ENCODE measurements around the gene CD38.
"Not testable (repeated sequence)": the region's sequence is repeated elsewhere in the genome, so short reads cannot be mapped to it uniquely, and the experiment has no call there.

Gene CD38

DNA sequence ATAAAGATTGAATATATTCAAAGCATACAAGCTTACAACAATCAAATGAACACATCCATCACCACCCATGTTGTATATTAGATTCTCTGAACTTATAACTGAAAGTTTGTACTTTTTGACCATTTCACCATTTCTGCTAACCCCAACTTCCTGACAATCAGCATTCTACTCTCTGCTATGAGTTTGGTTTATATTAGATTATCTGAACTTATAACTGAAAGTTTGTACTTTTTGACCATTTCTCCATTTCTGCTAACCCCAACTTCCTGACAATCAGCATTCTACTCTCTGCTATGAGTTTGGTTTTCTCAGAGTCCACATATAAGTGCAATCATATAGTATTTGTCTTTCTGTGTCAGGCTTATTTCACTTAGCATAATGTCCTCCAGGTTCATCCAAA is 15.7 kb upstream of the CD38 start:
- not testable (repeated sequence) for DNase-seq (ENCODE audit: low read depth)

DNA sequence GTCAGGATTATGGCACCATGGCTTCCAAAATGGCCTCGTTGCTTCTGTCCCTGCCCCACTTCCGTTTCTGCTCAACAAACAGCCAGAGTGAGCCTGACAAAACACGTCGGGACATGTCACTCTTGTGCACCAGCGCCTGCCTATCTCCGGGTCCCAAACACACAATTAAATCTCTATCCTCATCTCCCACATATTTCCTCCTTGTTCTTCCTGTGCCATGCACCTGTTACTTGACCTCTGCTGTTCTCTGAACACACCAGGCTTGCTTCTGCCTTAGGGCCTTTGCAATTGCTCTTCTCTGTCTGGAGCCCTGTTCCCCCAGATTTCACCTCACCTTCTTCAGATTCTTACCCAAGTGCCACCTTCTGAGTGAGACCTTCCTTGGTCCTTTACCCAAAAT is 12.7 kb upstream of the CD38 start:
- DNase-seq (ENCODE audit: low read depth): no peak

DNA sequence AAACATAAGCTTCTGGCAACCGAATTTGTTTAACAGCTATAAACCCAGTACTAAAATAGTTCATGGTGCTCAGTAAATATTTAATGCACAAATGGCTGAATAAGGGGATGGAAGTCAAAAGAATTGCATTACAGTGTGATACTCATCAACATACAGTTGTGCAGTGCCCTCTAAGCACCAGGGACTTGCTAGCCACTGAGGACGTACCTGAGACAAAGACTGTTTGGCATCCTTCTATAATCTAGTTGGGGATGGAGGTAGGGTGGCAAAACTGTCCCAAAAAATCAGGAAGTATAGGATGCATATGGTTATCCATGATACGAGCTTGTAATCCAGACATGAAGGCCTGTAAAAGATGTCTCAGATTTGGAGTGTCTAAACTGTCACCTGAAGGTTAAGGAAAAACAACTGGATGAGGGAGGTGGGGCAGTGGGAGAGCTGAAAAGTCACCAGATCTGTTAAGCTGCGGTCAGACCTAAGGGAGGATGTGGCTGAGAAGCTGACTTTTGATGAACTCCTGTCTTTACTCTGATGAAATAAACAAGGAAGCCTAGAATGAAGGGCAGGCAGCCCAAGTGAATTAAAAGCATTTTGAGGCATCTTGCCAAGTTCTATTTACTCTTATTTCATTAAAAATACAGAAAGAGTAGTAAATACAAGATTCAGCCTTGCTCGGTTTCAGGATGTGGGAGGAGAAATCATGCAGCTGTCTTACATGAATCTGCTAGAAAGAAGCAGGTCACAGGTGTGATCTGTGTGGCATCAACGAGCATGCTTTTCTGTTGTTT is 12.0 kb upstream of the CD38 start:
- DNase-seq (ENCODE audit: low read depth): no peak

DNA sequence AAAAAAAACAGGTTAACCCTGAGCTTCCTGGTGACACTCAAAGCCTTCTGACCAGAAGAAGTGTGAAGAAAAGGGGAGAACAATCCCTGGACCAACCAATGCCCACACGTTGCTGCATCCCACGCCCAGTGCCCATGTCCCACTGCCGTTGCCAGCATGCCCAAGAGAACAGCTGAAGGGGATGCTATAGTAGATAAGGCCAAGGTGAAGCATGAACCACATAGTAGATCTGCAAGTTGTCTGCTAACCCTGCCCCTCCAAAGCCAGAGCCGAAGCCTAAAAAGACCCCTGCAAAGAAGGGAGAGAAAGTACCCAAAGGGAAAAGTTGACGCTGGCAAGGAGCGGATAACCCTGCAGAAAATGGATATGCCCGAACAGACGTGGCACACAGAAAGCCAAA is 11.3 kb upstream of the CD38 start:
- no peak for DNase-seq (ENCODE audit: low read depth)

DNA sequence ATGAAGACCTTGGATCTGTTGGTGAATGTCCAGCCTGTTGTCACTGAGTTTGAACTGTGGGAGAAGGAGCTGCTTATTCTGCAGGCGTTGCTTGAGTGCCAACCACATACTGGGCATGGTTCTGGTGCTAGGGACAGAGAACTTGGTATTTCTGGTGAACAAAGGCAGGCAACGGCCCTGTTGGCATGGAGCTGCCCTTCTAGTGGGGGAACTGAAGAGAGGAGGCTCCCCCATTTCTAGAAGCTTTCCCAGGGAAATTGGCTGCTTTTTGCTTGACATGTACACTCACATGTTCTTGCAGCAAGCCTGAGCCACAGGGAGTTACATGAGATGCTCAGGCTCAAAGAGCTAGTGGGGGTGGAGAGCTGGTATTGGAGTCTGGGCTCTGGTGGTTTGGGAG is 8.9 kb upstream of the CD38 start:
- DNase-seq (ENCODE audit: low read depth): no peak

DNA sequence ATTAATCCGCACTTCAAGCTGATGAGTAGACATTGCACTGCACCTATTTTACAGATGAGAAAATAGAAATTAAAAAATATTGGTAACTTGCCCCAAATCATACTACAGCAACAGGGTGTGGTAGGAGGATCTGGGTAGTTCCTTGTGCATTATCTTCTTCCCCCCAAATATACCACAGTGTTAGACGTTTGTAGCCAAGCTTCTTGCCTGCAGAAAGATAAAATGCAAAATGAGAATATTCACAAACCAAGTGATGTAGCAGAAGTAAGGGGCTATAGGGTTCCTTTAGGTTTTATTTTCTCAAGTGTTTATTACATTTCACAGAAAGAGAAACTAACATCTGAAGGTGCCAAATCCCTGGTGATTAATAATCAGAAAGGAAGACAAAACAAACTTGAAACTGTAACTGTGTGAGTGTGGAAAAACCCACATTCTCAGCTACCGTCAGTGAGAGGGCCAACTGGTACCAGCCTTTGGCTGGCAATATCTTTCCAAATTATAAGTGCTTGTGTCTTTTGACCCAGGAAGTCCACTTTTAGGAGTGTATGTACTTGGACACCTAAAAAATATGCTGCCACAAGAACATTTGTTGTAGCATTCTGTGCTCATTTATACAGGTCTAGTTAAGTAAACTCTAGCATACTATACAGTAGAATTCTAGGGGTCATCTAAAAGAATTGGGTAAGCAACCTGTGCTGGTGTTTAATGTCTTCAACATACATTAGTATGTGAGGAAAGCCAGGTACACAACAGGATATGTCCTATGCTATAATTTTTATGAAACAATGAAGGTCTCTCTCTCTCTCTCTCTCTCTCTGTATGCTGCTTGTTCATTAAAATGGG is 6.7 kb upstream of the CD38 start:
- no peak for DNase-seq (ENCODE audit: low read depth)

DNA sequence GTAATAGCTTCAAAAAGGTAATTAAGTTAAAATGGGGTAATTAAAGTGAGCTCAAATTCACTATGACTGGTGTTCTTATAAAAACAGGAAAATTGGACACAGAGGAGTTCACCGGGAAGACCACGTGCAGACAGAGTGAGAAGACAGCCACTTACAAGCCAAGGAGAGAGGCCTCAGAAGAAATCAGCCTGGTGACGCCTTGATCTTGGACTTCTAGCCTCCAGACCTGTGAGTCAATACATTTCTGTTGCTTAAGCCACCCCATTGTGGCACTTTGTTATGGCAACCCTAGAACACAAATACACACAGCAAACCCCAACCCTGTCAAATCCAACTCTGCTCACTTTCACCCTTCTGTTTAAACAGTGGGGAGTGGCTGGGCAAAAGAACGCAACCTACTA is 4.1 kb upstream of the CD38 start:
- no peak for DNase-seq (ENCODE audit: low read depth)

DNA sequence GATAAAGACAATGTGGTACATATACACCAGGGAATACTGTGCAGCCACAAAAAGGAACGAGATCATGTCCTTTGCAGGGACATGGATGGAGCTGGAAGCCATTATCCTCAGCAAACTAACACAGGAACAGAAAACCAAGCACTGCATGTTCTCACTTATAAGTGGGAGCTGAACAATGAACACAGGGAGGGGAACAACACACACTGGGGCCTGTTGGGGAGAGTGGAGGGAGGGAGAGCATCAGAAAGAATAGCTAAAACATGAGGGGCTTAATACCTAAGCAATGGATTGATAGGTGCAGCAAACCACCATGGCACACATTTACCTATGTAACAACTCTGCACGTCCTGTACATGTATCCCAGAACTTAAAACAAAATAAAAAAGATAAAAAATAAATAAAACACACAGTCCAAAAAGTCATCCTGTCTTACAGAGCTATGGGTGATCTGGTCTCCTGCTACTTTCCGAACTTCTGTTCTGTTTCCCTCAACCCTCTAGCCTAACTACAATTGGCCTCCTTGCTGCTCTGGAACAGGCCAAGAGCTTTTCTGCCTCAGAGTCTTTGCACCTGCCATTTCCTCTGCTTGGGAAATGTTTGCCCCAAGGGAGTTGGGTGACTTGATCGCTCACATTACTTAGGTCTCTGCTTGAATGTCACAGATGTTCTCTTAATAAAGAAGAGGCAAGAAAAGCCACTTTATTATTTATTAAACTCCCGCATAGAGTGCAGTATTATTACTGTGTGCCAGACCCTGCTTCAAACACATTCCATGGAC is 1.1 kb upstream of the CD38 start:
- no peak for DNase-seq (ENCODE audit: low read depth)

DNA sequence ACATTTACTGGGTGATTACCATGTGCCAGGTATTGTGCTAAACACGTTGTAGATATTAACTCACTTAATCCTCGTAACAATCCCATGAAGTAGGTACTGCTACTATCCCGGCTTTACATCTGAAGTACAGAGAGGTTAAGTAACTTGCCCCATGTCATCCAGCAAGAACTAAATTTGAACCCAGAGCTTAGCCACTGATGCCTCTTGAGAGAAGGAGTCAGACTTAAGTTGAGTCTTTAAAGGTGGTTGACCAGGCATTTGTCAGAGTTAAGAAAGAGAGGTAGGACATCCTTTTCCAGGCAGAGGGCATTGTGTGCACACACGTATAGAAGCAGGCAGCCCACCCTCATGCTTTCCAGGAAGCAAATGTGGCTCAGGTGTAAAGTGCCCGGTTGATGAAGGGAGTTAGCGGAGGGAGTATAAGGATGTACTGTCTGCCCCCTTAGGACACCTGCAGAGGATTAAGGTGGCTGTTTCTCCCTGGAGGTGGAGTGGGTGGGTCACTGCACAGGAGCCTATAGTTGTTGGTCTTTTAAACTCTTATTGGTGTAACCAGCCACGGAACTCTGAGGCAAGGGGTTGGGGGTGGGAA is 335 bp upstream of the CD38 start:
- DNase-seq (ENCODE audit: low read depth): no peak

DNA sequence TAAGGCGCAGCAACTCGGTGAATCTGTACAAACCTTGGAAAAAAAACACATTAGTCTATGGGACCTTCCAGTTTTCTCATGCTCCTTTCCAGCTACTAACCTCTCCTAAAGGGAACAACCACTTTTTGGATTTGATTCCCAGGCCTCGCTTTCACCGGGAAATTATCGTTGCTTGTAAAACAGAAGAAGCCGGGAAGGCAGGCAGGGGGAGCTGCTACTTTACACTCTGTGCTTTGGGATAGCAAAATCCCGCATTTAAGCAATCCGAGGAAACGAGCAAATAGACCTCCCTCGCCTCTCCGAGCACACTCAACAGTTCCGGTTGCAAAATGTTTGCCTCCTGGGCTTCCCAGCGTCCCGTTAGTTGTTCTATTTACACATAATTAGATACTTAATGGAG is 1.2 kb downstream of the CD38 start:
- DNase-seq (ENCODE audit: low read depth): no peak

DNA sequence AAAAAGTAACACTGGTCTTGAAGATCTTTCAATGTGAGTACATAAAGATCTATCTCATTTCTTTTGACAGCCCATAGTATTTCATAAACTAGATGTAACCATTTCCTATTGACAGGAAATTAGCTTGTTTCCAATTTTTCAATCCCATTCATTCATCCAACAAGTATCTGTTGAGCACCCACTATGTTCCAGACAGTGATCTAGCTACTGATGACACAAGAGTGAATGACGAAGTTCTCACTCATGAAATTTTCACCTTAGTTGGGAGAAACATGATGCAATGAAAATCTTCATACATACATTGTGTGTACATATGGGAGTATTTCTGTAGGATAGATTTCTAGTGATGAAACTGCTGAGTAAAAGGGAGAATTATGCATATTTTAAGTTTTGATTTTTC is 1.7 kb downstream of the CD38 start:
- DNase-seq (ENCODE audit: low read depth): no peak

DNA sequence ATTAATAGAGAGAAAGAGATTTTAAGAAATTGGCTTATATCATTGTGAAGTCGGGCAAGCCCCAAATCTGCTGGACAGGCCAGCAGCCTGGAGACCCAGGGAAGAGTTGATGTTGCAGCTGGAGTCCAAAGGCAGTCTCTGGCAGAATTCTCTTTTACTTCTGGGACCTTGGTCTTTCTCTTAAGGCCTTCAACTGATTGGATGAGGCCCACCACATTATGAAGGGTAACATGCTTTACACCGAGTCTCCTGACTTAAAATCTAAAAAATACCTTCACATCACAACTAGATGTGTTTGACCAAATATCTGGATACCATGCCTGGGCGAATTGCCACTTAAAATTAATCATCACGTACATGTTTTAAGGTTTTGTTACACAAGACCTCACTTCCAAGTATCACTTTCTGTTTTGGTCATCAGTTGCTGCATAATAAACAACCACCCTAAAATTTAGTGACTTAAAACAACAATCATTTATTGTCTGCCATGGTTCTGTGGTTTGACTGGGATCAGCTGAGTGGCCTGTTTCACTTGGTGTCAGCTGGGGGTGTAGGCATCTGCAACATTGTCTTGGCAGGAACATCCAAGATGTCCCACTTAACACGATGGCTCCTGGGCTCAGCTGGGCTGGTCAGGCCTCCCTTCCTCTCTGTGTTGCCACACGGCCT is 3.4 kb downstream of the CD38 start:
- DNase-seq (ENCODE audit: low read depth): no peak

DNA sequence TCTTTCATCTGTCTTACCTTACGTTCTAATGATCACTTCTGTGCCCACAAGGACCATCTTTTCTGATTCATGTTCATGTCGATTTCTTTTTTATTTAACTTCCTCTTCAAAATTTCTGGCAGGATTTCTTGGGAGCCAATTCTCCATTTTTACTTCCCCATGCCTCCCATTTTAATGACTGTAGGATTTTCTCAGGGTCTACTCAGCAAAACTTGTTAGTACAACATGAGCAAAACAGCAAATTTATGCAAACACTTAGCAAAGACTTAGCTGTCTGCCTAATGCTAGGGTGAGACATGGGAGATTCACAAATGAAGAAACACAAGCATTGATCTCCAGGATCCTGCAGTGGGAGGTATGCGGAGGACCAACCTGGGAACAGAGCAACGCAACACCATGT is 5.5 kb downstream of the CD38 start:
- DNase-seq (ENCODE audit: low read depth): no peak

DNA sequence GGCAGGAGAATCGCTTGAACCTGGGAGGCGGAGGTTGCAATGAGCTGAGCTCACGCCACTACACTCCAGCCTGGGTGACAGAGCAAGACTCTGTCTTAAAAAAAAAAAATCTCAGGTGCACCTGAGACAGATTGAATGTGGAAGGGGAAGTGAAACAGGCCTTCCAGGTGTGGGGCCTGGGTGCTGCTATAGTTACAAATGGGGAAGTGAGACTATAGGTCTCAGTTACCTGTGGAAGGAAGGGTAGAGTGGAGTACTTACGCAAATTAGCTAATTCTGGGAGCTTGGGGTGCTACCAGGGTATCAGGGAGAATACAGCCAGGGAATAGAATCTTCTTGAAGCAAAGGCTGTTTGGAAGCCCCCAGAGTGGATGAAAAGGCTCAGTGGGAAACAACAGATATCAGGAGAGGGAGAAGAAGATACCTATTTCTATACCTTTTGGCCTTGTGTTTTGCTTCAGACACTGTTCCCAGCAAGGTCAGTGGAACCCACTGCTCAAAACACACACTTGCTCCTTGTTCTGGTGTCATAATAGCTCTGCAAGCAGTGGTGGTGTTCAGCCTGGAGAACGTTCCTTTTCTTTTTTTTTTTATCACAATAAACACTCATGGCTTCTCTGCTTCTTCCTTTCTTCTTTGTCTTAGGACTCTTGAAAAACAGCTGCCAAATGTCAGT is 7.0 kb downstream of the CD38 start:
- DNase-seq (ENCODE audit: low read depth): no peak

DNA sequence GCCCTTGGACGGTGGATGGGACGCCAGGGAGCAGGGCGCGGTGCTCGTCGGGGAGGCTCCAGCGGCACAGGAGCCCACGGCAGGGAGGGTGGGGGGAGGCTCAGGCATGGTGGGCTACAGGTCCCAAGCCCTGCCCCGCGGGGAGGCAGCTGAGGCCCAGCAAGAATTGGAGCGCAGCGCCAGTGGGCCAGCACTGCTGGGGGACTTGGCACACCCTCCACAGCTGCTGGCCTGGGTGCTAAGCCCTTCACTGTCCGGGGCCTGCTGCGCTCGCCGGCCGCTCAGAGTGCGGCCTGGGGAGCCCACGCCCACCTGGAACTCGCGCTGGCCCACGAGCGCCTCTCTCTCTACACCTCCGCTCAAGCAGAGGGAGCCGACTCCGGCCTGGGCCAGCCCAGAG is 8.6 kb downstream of the CD38 start:
- no peak for DNase-seq (ENCODE audit: low read depth)

DNA sequence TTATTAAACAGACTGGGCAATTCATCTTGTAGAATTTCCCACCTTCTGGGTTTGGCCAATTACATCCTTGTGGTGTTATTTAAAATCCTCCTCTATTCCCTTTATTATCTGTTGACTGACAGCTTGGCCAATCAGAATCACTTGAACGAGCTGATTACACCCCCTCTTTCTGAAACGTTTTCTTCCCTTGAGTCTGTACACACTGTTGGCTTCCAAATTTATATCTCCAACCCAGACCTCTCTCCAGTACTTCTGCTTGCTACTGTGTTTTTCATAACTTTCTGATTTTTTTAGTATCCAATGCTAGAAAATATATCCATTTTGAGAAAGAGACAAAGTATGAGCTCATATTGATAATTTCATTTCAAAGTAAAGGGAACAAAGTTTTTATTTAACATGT is 14.8 kb downstream of the CD38 start:
- DNase-seq (ENCODE audit: low read depth): no peak

DNA sequence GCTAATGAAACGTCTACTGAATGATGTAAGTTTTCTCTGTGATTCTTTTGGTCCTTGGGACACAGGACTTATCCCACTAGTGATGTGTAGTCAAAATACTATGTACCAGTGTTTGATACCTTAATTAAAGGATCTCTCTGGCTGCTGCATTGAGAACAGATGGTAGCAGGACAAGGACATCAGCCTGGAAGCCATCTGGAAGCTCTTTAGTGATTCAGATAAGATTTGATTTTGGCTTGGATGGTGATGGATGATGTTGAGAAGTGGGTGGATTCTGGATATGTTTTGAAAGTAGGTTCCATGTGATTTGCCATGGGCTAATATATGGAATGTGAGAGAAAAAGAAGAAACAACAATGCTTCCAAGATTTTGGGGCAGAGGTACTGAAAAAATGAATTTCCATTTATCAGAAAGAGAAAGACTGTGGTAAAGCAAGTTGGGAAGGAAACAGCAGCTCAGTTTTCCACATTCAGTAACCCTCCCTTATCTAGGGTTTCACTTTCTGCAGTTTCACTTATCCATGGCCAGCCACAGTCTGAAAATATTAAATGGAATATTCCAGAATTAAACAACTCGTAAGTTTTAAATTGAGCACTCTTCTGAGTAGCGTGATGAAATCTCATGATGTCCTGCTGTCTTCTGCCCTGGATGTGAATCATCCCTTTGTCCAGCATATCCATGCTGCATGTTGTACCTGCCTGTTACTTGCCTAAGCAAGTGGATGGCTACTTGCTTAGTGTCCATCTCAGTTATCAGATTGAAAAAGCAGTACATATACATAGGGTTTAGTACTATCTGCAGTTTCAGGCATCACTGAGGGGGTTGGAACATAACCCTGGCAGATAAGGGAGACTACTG is 15.6 kb downstream of the CD38 start:
- DNase-seq (ENCODE audit: low read depth): no peak

DNA sequence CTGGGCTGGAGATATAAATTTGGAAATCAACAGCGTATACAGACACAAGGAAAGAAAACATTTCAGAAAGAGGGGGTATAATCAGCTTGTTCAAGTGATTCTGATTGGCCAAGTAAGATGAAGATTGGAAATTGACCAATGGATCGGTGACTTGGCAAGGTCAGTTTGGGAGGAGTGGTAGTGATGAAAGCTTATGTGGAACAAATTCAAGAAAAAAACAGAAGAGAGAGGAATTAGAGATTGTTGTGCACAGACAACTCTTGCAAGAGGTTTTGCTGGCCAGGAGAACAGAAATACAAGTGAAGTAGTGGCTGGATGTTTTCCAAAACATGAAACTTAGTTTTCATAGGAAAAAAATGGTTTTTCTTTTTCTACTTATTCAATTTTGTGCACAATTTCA is 16.3 kb downstream of the CD38 start:
- no peak for DNase-seq (ENCODE audit: low read depth)

DNA sequence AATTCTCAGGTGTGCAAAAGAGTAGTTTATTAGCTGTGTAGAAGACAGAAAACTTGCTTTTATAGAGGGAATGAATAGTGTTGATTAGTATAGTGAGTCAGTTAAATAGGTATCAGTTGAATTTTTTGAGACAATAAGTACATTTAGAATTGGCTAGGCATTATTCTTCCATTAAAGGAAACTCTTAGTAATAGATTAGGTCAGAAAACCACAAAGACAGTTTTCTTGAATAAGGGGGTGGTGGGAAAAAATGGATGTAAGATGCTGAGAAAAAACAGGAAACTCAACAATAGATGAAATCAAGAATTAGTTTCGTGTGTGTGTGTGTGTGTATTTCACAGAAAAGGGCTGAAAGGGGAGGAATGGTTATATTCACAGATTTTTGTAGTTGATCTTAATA is 16.8 kb downstream of the CD38 start:
- no peak for DNase-seq (ENCODE audit: low read depth)

DNA sequence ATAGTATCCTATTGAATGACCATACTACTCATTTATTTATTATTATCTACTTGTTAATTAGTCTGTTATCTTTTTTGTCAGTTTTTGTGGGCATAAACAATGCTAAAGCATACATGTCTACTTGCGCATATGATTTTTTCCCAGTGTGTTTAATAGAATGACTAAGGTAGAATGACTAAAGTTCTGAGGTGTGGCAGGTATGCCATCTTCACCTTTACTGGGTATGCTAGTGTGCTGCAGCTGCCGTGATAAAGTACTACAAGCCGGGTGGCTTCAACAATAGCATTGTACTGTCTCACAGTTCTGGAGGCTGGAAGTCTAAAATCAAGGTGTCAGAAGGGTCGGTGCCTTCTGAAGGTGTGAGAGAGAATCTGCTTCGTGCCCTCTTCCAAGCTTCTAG is 19.2 kb downstream of the CD38 start:
- no peak for DNase-seq (ENCODE audit: low read depth)

All from activated T-cell treated with anti-CD3 and anti-CD28 coated beads for 48 hours (primary cell).